ACC112 (cell line): ENCODE data around the gene NSD2.

Experiments used
- H2AFZ ChIP-seq: fragments of 200-600 bp; sonication (generic); one replicate; pipeline ENCODE4 v1.6.0; 2017; ENCODE audit warnings: antibody characterized with exemption, low read length; ENCODE audit not compliant: unreplicated experiment
- H3K27ac ChIP-seq: fragments of 200-600 bp; sonication (generic); 2 replicates; pipeline ENCODE4 v1.5.1; 2014; ENCODE audit warnings: low read depth, mild to moderate bottlenecking, antibody characterized with exemption, low read length, moderate library complexity
- H3K27me3 ChIP-seq: fragments of 200-600 bp; sonication (generic); 2 replicates; pipeline ENCODE4 v1.6.1; 2014; ENCODE audit warnings: mild to moderate bottlenecking, antibody characterized with exemption, low read length, moderate library complexity, mixed read lengths; ENCODE audit not compliant: insufficient read depth
- H3K36me3 ChIP-seq: fragments of 200-600 bp; sonication (generic); 2 replicates; pipeline ENCODE4 v1.6.1; 2016; ENCODE audit warnings: mild to moderate bottlenecking, antibody characterized with exemption, low read length, moderate library complexity, mixed read lengths; ENCODE audit not compliant: insufficient read depth
- H3K4me1 ChIP-seq: fragments of 200-600 bp; sonication (generic); one replicate; pipeline ENCODE4 v1.6.1; 2016; ENCODE audit warnings: low read length, mixed read lengths; ENCODE audit not compliant: insufficient read depth, unreplicated experiment, control insufficient read depth
- H3K4me3 ChIP-seq: fragments of 200-600 bp; sonication (generic); 2 replicates; pipeline ENCODE4 v1.5.1; 2014; ENCODE audit warnings: mild to moderate bottlenecking, low read depth, low read length
- H3K79me2 ChIP-seq: fragments of 200-600 bp; sonication (generic); one replicate; pipeline ENCODE4 v1.6.0; 2016; ENCODE audit warnings: low read length; ENCODE audit not compliant: control insufficient read depth, unreplicated experiment, insufficient read depth

NSD2 gene

GRCh38 chr4:1855333-1856070, 15.7 kb upstream of the NSD2 start:
- Histone ChIP-seq H3K36me3 (no peaks in the 10 kb centered on the region), H2AFZ (peak overlapping the region; percentile 94), H3K27me3 (no peaks in the 10 kb centered on the region), H3K4me1 (peaks cover 32% of the 10 kb centered on the region), H3K27ac (peak overlapping the region; percentile 48), H3K4me3 (peak overlapping the region; percentile 82), H3K79me2 (peaks cover 74% of the 10 kb centered on the region)

DNA sequence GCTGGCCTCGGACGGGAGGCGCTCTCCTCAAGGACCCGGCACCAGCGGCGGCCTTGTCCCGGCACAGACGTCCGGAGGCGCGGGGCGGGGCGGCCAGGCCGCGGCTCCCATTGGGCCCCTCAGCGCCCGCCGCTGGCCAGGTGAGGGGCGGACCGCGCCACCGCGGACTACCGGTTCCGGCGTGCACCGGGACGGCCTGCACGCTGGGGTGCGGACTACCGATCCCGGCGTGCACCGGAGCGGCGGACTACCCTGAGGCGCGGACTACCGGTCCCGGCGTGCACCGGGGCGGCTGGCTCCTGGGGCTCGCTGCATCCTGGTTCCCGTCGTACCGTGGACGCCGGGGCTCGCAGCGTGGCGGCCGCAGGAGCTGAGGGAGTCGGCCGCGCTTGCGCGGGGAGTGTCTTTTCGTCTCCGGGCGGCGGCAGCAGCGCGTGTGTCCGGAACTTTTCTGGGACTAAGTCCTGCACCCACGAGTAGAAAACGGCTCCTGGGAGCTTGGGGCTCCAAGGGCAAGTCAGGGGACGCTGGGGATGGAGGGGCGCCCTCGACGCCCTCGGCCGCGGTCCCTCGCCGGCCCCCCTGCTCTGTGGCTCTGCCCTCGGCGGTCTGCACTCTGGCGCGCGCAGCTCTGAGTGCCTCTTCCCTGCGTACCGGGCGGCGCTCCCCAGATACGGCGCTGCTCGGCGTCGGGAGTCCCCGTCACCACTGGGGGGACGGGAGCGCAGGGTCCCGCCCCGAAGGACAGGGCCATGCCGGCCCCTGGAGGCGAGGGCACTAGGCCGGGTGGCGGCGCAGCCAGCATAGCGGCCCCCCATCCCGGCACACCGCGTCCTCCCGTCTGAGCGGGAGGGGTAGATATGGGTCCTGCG, 14.9 kb upstream of the NSD2 start, which contains the start of gene LETM1:
Gene LETM1, minus strand, starts transcription at position 86 of the 872 bp plus-strand sequence. CDS start 206 bp downstream, outside the sequence.
- Histone ChIP-seq H3K79me2 (peaks cover 66% of the 10 kb centered on the region), H3K4me3 (peak within 1 kb of the TSS; percentile 82), H3K27ac (peak within 1 kb of the TSS; percentile 55), H3K27me3 (no peaks in the 10 kb centered on the region), H3K4me1 (peaks cover 27% of the 10 kb centered on the region), H3K36me3 (no peaks in the 10 kb centered on the region), H2AFZ (peak within 1 kb of the TSS; percentile 94)

DNA sequence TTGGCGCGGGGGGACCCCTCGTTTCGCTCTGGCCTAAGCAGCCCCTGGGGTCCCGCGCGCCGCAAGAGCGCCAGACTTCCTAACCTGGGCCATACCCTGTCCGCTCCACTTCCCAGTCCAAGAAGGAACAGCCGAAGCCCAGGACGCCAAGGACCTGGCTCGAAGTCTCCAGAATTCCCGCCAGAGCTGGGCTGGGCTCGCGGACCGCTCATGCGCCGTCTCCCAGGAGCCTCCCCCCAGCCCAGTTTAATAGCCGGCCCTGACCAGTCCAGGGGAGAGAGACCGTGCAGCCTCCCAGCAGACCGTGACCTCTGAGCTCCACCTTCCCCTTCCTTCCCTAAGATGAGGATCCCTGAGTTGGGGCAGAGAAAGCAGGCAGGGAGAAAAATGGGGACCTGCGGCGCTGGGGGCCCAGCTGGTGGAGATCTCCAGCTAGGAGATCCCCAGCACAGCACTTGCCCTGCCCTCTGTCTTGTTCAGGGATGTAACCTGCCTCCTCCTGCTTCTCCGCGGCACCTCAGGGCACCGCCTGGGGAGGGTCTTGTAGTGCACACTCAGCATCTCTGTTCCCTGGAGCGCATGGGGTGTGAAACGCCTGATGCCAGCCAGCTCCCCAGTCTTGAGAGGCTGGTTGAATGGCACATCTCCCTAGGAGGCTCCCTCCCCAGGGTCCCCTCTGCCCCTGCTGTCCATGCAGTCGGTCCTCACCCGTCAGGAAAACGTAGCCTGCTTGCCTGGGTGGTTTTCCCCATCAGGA, 14.1 kb upstream of the NSD2 start:
- H3K79me2 ChIP-seq: peaks cover 58% of the 10 kb centered on the region
- peak overlapping the region; percentile 19 for H2AFZ ChIP-seq
- H3K27me3 ChIP-seq: no peaks in the 10 kb centered on the region
- H3K4me1 ChIP-seq: peaks cover 20% of the 10 kb centered on the region
- no peaks in the 10 kb centered on the region for H3K36me3 ChIP-seq
- peak overlapping the region; percentile 82 for H3K4me3 ChIP-seq
- H3K27ac ChIP-seq: peak overlapping the region; percentile 55

DNA sequence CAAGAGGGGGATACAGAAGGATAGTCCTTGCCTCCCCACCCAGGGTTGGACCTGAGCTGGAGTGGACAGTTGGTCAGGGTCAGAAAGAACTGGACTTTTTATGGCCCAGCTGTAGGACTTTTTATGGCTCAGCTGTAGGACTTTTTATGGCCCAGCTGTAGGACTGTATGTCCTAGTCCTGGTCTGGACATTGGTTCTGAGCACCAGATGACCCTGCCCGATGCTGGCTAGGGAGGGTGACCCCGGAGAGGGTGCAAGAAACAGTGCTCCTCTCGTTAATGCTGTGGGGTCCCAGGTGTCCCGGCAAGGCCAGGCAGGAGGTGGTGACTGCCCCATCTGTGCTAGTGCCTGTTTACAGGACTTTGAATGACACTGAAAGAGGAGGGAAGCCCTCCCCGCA, 13.3 kb upstream of the NSD2 start:
- H3K36me3 ChIP-seq: no peaks in the 10 kb centered on the region
- H3K27ac ChIP-seq: no peak overlapping the region
- peak overlapping the region; percentile 82 for H3K4me3 ChIP-seq
- H2AFZ ChIP-seq: no peak overlapping the region
- peaks cover 23% of the 10 kb centered on the region for H3K4me1 ChIP-seq
- H3K27me3 ChIP-seq: no peaks in the 10 kb centered on the region
- H3K79me2 ChIP-seq: peaks cover 50% of the 10 kb centered on the region

- Histone ChIP-seq H3K79me2 (peaks cover 36% of the 10 kb centered on the region), H2AFZ (no peak overlapping the region), H3K4me3 (no peak overlapping the region), H3K36me3 (no peaks in the 10 kb centered on the region), H3K4me1 (peaks cover 24% of the 10 kb centered on the region), H3K27ac (no peak overlapping the region), H3K27me3 (no peaks in the 10 kb centered on the region)
Observed at GRCh38 chr4:1859389-1859753, 11.8 kb upstream of the NSD2 start.

GRCh38 chr4:1862055-1862911, 8.9 kb upstream of the NSD2 start:
- Histone ChIP-seq H3K4me1 (peaks cover 15% of the 10 kb centered on the region), H3K36me3 (no peaks in the 10 kb centered on the region), H3K27me3 (no peaks in the 10 kb centered on the region), H3K27ac (no peak overlapping the region), H3K79me2 (peaks cover 12% of the 10 kb centered on the region), H3K4me3 (peak overlapping the region; percentile 57), H2AFZ (peak overlapping the region; percentile 4)

DNA sequence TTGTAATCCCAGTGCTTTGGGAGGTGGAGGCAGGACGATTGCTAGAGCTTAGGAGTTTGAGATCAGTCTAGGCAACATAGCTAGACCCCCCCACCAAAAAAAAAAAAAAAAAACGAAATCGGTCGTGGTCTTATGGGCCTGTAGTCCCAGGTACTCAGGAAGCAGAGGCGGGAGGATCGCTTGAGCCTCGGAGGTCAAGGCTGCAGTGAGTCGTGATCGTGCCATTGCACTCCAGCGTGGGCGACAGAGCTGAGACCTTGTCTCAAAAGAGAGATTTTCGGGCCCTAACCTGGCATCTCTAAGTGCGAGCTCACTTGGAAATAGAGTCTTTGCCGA, 8.3 kb upstream of the NSD2 start:
- Histone ChIP-seq H3K27ac (no peak overlapping the region), H3K4me3 (0 out of 2 replicates have a peak overlapping the region, but pooled peaks have one; percentile 57), H3K27me3 (no peaks in the 10 kb centered on the region), H3K79me2 (peaks cover 5% of the 10 kb centered on the region), H3K36me3 (no peaks in the 10 kb centered on the region), H2AFZ (no peak overlapping the region), H3K4me1 (peaks cover 9% of the 10 kb centered on the region)

DNA sequence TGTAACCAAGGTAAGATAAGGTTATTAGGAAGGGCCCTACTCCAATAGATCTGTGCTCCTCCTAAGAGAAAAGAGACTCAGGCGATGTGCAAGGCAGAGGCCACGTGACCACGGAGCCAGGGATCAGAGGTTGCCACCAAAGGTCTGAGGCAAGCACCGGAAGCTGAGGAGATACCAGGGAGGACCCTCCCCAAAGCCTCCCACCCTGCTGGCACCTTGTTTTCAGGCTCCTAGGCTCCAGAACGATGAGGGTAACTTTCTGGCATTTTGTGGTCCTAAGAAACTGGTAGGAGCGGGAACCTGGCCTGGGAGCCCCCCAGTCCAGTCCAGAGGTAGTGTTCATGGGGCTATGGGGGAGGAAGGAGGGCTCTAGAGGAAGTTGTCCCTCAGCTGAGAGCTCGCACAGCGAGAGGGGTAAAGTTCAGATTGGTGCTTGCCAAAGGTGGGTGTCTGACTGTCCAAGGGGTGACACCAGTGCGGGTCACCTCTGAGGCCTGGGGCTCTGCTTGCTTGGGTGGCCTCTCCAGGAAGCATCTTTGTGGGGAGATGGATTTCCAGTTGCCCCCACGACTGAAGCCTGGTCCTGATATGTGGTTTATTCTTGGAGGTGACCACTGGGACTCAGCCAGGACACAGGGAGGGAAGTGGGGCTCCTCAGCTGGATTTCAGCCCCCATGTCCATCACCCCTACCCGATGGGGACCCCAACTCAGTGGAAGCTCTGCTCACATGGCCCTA, 7.7 kb upstream of the NSD2 start:
- Histone ChIP-seq H3K27me3 (no peaks in the 10 kb centered on the region), H3K79me2 (no peaks in the 10 kb centered on the region), H3K27ac (no peak overlapping the region), H3K4me1 (peaks cover 9% of the 10 kb centered on the region), H3K36me3 (no peaks in the 10 kb centered on the region), H3K4me3 (no peak overlapping the region), H2AFZ (no peak overlapping the region)

DNA sequence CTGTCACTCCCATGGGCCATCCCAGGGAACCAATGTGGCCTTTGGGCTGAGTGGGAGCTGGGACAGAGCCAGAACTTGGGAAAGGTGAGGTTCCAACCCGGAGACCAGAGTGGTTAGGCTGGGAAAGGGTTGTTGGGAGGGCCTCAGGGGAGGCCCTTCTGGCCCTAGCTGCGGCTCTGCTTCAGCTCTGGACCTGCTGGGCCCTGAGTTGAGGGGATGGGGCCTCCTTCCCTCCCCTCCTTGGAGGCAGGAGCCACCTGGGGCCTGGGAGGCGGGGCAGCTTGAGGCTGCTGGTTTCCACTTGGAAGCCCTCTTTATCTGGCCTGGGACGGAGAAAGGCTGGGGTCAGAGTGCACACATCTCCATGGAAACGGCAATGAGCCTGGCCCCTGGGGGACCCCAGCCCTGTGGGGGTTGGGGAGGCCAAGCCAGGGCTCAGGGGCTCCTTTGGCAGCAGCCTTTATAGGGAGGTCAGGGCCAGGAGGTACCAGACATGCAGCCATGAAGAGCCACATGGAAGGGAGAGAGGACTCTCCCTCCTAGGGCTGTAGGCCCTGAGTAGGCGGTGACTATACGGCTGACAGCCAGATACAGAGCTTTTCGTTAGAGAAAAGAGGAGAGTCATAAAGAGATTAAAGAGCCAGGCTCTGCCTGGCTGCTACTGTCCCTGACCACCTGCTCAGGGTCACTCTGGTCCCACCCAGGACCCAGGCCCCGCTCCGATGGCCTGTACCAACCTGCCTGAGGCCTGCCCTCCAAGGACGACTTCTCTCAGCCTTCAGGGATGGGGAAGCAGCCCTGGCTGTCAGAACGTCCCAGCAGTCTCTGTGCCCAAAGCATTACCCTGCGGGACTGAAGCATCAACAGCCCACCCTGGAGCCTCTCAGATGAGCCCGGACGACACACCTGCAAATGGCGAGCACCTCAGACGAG, 6.9 kb upstream of the NSD2 start:
- H2AFZ ChIP-seq: no peak overlapping the region
- no peaks in the 10 kb centered on the region for H3K79me2 ChIP-seq
- H3K4me1 ChIP-seq: peaks cover 9% of the 10 kb centered on the region
- no peak overlapping the region for H3K27ac ChIP-seq
- H3K4me3 ChIP-seq: no peak overlapping the region
- no peaks in the 10 kb centered on the region for H3K27me3 ChIP-seq
- H3K36me3 ChIP-seq: no peaks in the 10 kb centered on the region
